Measurements from ENCODE around the gene CHRM5. TPM values are rescaled to one million over a fixed set of nuclear protein-coding genes. Genes with fewer than 3 reads are reported as not detected.
"Not testable (repeated sequence)": the region's sequence is repeated elsewhere in the genome, so short reads cannot be mapped to it uniquely, and the experiment has no call there.

CHRM5 gene
- total RNA-seq, 1 donor from 2014 or later: not detected

DNA sequence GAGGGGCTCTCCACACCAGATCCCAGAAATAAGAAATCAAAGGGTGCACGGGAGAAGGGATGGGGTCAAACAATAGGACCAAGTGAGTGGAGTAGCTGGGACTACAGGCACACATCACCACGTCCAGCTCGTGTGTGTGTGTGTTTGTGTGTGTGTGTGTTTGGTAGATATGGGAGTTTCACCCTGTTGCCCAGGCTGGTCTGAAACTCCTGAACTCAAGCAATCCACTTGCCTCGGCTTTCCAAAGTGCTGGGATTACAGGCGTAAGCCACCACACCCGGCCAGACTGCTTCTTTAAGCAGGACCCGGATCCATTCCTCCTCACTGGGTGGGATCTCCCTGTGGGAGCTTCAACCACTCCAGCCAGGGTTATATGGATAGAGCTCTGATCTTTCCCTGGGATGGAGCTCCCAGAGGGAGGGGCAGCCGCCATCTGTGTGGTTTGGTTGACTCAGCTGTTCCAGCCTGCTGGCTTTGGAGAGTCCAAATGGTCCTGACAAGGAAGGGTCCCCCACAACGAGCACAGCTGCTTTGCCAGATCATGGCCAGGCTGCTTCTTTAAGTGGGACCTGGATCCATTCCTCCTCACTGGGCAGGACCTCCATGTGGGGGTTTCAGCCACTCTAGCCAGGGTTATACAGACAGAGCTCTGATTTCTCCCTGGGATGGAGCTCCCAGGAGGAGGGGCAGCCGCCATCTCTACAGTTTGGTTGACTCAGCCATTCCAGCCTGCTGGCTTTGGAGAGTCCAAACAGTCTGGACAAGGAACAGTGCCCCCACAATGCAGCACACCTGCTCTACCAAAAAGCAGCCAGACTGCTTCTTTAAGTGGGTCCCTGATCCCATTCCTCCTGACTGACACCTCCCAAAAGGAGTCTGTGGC is 79.8 kb downstream of the CHRM5 start:
- Mint-ChIP-seq H3K27ac (ENCODE audit: unreplicated experiment) (peak overlapping the region; percentile 92), H3K9me3 (ENCODE audit: low read depth) (peaks cover 32% of the 10 kb centered on the region), H3K4me1 (ENCODE audit: low read depth) (peaks cover 45% of the 10 kb centered on the region), H3K36me3 (ENCODE audit: low read depth) (peaks cover 29% of the 10 kb centered on the region), H3K4me3 (ENCODE audit: unreplicated experiment) (no peak overlapping the region), H3K27me3 (ENCODE audit: low read depth) (no peaks in the 10 kb centered on the region)
- TF ChIP-seq, protein P1, sequence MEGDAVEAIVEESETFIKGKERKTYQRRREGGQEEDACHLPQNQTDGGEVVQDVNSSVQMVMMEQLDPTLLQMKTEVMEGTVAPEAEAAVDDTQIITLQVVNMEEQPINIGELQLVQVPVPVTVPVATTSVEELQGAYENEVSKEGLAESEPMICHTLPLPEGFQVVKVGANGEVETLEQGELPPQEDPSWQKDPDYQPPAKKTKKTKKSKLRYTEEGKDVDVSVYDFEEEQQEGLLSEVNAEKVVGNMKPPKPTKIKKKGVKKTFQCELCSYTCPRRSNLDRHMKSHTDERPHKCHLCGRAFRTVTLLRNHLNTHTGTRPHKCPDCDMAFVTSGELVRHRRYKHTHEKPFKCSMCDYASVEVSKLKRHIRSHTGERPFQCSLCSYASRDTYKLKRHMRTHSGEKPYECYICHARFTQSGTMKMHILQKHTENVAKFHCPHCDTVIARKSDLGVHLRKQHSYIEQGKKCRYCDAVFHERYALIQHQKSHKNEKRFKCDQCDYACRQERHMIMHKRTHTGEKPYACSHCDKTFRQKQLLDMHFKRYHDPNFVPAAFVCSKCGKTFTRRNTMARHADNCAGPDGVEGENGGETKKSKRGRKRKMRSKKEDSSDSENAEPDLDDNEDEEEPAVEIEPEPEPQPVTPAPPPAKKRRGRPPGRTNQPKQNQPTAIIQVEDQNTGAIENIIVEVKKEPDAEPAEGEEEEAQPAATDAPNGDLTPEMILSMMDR (IDR thresholded peaks at IDR 0.05): no peak
- no peak for DNase-seq (ENCODE audit: low spot score)

DNA sequence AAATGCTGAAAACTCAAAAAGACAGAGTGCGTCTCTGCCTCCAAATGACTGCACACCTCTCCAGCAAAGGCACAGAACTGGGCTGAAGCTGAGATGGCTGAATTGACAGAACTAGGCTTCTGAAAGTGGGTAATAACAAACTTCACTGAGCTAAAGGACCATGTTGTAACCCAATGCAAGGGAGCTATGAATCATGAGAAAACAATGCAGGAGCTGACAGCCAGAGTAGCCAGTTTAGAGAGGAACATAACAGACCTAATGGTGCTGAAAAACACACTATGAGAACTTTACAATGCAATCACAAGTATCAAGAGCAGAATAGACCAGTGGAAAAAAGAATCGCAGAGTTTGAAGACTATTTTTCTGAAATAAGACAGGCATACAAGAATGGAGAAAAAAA is 80.8 kb downstream of the CHRM5 start:
- Mint-ChIP-seq H3K27me3 (ENCODE audit: low read depth) (no peaks in the 10 kb centered on the region), H3K36me3 (ENCODE audit: low read depth) (peaks cover 35% of the 10 kb centered on the region), H3K9me3 (ENCODE audit: low read depth) (peaks cover 40% of the 10 kb centered on the region), H3K27ac (ENCODE audit: unreplicated experiment) (peak overlapping the region; percentile 92), H3K4me1 (ENCODE audit: low read depth) (peaks cover 39% of the 10 kb centered on the region), H3K4me3 (ENCODE audit: unreplicated experiment) (no peak overlapping the region)
- TF ChIP-seq, protein P1 (IDR thresholded peaks at IDR 0.05): no peak
- no peak for DNase-seq (ENCODE audit: low spot score)

DNA sequence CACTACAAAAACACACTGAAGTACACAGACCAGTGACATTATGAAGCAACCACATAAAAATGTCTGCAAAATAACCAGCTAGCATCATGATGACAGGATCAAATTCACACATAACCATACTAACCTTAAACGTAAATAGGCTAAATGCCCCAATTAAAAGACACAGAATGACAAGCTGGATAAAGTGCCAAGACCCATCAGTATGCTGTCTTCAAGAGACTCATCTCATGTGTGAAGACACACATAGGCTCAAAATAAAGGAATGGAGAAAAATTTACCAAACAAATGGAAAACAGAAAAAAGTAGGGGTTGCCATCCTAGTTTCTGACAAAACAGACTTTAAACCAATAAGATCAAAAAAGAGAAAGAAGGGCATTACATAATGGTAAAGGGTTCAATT is 82.1 kb downstream of the CHRM5 start:
- H3K4me3 Mint-ChIP-seq (ENCODE audit: unreplicated experiment); DNase-seq (ENCODE audit: low spot score); H3K27me3 Mint-ChIP-seq (ENCODE audit: low read depth): not testable (repeated sequence)
- Mint-ChIP-seq H3K4me1 (ENCODE audit: low read depth) (peaks cover 37% of the 10 kb centered on the region), H3K27ac (ENCODE audit: unreplicated experiment) (peak overlapping the region; percentile 92), H3K9me3 (ENCODE audit: low read depth) (peaks cover 43% of the 10 kb centered on the region), H3K36me3 (ENCODE audit: low read depth) (peaks cover 35% of the 10 kb centered on the region)

DNA sequence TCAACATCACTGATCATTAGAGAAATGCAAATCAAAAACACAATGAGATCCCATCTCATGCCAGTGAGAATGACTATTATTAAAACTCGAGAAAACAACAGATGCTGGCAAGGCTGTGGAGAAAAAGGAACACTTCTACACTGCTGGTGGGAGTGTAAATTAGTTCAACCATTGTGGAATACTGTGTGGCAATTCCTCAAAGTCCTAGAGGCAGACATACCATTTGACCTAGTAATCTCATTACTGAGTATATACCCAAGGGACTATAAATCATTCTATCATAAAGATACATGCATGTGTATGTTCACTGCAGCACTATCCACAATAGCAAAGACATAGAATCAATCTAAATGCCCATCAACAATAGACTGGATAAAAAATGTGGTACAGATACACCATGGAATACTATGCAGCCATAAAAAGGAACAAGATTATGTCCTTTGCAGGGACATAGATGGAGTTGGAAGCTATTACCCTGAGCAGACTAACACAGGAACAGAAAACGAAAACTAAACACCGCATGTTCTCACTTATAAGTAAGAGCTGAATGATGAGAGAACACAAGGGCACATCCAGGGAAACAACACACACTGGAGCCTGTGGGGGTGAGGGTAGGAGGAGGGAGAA is 85.9 kb downstream of the CHRM5 start:
- no peak for DNase-seq (ENCODE audit: low spot score)
- H3K27ac Mint-ChIP-seq (ENCODE audit: unreplicated experiment): no peak overlapping the region
- H3K4me3 Mint-ChIP-seq (ENCODE audit: unreplicated experiment): no peak overlapping the region
- peaks cover 34% of the 10 kb centered on the region for H3K36me3 Mint-ChIP-seq (ENCODE audit: low read depth)
- peaks cover 25% of the 10 kb centered on the region for H3K4me1 Mint-ChIP-seq (ENCODE audit: low read depth)
- TF ChIP-seq, protein P1 (IDR thresholded peaks at IDR 0.05): no peak
- H3K9me3 Mint-ChIP-seq (ENCODE audit: low read depth): peaks cover 42% of the 10 kb centered on the region
- no peaks in the 10 kb centered on the region for H3K27me3 Mint-ChIP-seq (ENCODE audit: low read depth)

DNA sequence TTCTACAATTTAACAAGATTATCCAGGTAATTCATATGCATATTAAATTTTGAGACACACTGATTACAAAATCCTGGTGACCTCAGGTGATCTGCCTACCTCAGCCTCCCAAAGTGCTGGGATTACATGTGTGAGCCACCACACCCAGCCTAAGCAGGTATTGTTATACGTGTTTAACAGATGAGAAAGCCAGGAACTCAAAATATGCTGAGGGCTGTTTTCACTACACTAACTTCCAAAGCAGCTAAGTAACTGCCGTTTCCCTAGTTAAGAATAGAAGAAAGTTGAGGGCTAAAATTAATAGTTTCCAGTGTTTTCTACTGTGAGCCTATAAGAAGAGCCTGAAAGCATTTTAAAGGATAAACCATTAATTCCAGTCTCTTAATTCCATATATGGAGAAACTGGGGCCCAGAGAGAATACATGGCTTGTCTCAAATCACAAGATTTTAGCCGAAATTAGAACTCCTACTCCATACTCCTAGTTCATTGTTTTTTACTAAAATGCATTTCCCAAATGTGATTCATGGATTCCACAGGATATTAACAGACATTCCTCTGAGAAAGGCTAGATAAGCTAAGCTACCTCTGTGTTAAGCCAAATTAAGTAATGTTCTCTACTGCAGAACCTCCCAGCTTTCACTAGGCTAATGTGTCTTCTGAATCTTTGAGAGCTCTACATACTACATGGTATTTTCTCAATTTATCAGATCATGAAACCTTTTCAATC is 87.7 kb downstream of the CHRM5 start:
- peak overlapping the region; percentile 83 for H3K27ac Mint-ChIP-seq (ENCODE audit: unreplicated experiment)
- no peaks in the 10 kb centered on the region for H3K27me3 Mint-ChIP-seq (ENCODE audit: low read depth)
- peaks cover 28% of the 10 kb centered on the region for H3K9me3 Mint-ChIP-seq (ENCODE audit: low read depth)

More for the DNA sequence above, 87.7 kb downstream of the CHRM5 start:
- Mint-ChIP-seq H3K36me3 (ENCODE audit: low read depth) (peaks cover 21% of the 10 kb centered on the region), H3K4me1 (ENCODE audit: low read depth) (peaks cover 29% of the 10 kb centered on the region), H3K4me3 (ENCODE audit: unreplicated experiment) (no peak overlapping the region)
- DNase-seq (ENCODE audit: low spot score): no peak
- TF ChIP-seq, protein P1 (IDR thresholded peaks at IDR 0.05): no peak

Data from chondrocyte (in vitro differentiated cells).